Omental fat pad (tissue), 4 donors: ENCODE results near the gene PTPN3. TPM values are rescaled to one million over a fixed set of nuclear protein-coding genes. Genes with fewer than 3 reads are reported as not detected.

Source experiments
- ATAC-seq: fragments of 150-250 bp; one replicate; pipeline ENCODE4 v1.9.1; 2016; ENCODE audit warnings: mild to moderate bottlenecking, moderate library complexity; ENCODE audit not compliant: low FRiP score
- DNase-seq: peaks from one replicate; pipeline ENCODE4 v3.0.0-alpha.2; 2019; ENCODE audit warnings: low spot score
- CTCF ChIP-seq, 3 donors: fragments of 450-650 bp; IDR thresholded peaks; one replicate each; pipeline ENCODE4 v1.5.1; 2016 to 2017; ENCODE audit warnings: antibody characterized with exemption in 3 of 3, mild to moderate bottlenecking in 3 of 3, moderate library complexity in 2 of 3
- total RNA-seq, 4 donors: library from RNA; depleted of rRNA; stranded (reverse); fragments of >200 nt; gene quantifications; one replicate each; pipeline ENCODE4 v1.1.0, GENCODE V29; 2016

Gene PTPN3
- total RNA-seq, 4 donors from 2014 or later: 4.1 to 14.6 (median 7.8) TPM

- no peak for DNase-seq
- no peak for ATAC-seq
- TF ChIP-seq CTCF (IDR thresholded peaks at IDR 0.05): no peak
Measured at GRCh38 chr9:109439378-109440116, 58.6 kb downstream of the PTPN3 start.

- no peak for ATAC-seq
- TF ChIP-seq CTCF (IDR thresholded peaks at IDR 0.05): no peak
Measured at GRCh38 chr9:109437286-109437685, 60.8 kb downstream of the PTPN3 start.

GRCh38 chr9:109436071-109436470, 62.0 kb downstream of the PTPN3 start:
- TF ChIP-seq CTCF (IDR thresholded peaks at IDR 0.05): no peak
- no peak for DNase-seq
- no peak for ATAC-seq

More at GRCh38 chr9:109437286-109437685, 60.8 kb downstream of the PTPN3 start:
- no peak for DNase-seq

GRCh38 chr9:109433476-109433875, 64.6 kb downstream of the PTPN3 start:
- ATAC-seq (no peak), DNase-seq (no peak)
- TF ChIP-seq CTCF (IDR thresholded peaks at IDR 0.05): no peak

- no peak for ATAC-seq
- DNase-seq: no peak
- no peak for TF ChIP-seq CTCF (IDR thresholded peaks at IDR 0.05)
Measured at GRCh38 chr9:109430231-109430630, 67.9 kb downstream of the PTPN3 start.

- ATAC-seq (no peak), DNase-seq (no peak)
- TF ChIP-seq CTCF (IDR thresholded peaks at IDR 0.05): no peak
Measured at GRCh38 chr9:109428854-109429253, 69.3 kb downstream of the PTPN3 start.

- DNase-seq (no peak), ATAC-seq (no peak)
Measured at GRCh38 chr9:109427886-109428285, 70.2 kb downstream of the PTPN3 start.

More at GRCh38 chr9:109427886-109428285, 70.2 kb downstream of the PTPN3 start:
- TF ChIP-seq CTCF (IDR thresholded peaks at IDR 0.05): no peak
